Measurements from ENCODE around the gene TREH. TPM values are rescaled to one million over a fixed set of nuclear protein-coding genes. Genes with fewer than 3 reads are reported as not detected.

TREH gene
- total RNA-seq, 1 donor: not detected

GRCh38 chr11:118673361-118674081, 5.9 kb downstream of the TREH start:
- no peak overlapping the region for H3K4me3 ChIP-seq (ENCODE audit: low read depth, low read length)
- TF ChIP-seq CTCF (IDR thresholded peaks at IDR 0.05; ENCODE audit: insufficient read depth, low read depth, low read length): no peak
- no peak for DNase-seq (ENCODE audit: low read depth)

GRCh38 chr11:118672846-118673245, 6.6 kb downstream of the TREH start:
- peak; percentile 32 for TF ChIP-seq CTCF (IDR thresholded peaks at IDR 0.05; ENCODE audit: insufficient read depth, low read depth, low read length)
- DNase-seq (ENCODE audit: low read depth): peak; percentile 20

GRCh38 chr11:118671254-118671653, 8.2 kb downstream of the TREH start:
- H3K4me3 ChIP-seq (ENCODE audit: low read depth, low read length): no peak overlapping the region
- DNase-seq (ENCODE audit: low read depth): no peak
- TF ChIP-seq CTCF (IDR thresholded peaks at IDR 0.05; ENCODE audit: insufficient read depth, low read depth, low read length): no peak

More at GRCh38 chr11:118672846-118673245, 6.6 kb downstream of the TREH start:
- H3K4me3 ChIP-seq (ENCODE audit: low read depth, low read length): no peak overlapping the region

- no peak overlapping the region for H3K4me3 ChIP-seq (ENCODE audit: low read depth, low read length)
- DNase-seq (ENCODE audit: low read depth): no peak
- no peak for TF ChIP-seq CTCF (IDR thresholded peaks at IDR 0.05; ENCODE audit: insufficient read depth, low read depth, low read length)
Observed at GRCh38 chr11:118670063-118670462, 9.4 kb downstream of the TREH start.

GRCh38 chr11:118666371-118666770, 13.1 kb downstream of the TREH start:
- no peak for TF ChIP-seq CTCF (IDR thresholded peaks at IDR 0.05; ENCODE audit: insufficient read depth, low read depth, low read length)
- no peak overlapping the region for H3K4me3 ChIP-seq (ENCODE audit: low read depth, low read length)
- DNase-seq (ENCODE audit: low read depth): no peak

- TF ChIP-seq CTCF (IDR thresholded peaks at IDR 0.05; ENCODE audit: insufficient read depth, low read depth, low read length): no peak
- no peak overlapping the region for H3K4me3 ChIP-seq (ENCODE audit: low read depth, low read length)
- DNase-seq (ENCODE audit: low read depth): no peak
Observed at GRCh38 chr11:118663902-118664301, 15.5 kb downstream of the TREH start.

GRCh38 chr11:118663381-118663780, 16.1 kb downstream of the TREH start:
- TF ChIP-seq CTCF (IDR thresholded peaks at IDR 0.05; ENCODE audit: insufficient read depth, low read depth, low read length): no peak
- no peak overlapping the region for H3K4me3 ChIP-seq (ENCODE audit: low read depth, low read length)
- no peak for DNase-seq (ENCODE audit: low read depth)

All from fibroblast of villous mesenchyme (primary cell).